ENCODE data around the gene FTH1.

DNA sequence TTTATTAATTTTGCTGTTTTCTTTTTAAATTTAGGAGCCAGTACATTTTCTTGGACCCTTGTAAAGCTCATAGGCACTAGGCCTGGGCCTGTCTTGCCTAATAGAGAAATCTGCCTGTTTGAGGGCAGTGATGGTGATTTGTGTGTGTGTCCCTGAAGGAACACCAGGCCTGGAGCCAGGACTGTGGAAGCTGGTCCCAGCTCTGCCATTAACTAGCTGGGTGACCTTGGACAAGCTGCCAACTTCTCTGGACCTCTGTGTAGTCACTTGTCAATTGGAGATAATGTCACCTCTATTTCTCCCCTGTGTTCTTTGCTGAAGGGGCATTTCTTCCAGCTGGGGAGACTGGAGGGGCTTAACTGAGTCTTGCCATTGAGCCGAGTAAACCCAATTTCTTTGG, 16.0 kb upstream of the FTH1 start:
- TF ChIP-seq, protein P1, sequence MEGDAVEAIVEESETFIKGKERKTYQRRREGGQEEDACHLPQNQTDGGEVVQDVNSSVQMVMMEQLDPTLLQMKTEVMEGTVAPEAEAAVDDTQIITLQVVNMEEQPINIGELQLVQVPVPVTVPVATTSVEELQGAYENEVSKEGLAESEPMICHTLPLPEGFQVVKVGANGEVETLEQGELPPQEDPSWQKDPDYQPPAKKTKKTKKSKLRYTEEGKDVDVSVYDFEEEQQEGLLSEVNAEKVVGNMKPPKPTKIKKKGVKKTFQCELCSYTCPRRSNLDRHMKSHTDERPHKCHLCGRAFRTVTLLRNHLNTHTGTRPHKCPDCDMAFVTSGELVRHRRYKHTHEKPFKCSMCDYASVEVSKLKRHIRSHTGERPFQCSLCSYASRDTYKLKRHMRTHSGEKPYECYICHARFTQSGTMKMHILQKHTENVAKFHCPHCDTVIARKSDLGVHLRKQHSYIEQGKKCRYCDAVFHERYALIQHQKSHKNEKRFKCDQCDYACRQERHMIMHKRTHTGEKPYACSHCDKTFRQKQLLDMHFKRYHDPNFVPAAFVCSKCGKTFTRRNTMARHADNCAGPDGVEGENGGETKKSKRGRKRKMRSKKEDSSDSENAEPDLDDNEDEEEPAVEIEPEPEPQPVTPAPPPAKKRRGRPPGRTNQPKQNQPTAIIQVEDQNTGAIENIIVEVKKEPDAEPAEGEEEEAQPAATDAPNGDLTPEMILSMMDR (conservative IDR thresholded peaks at IDR 0.05; ENCODE audit: low read length), result no peak
- no peak for TF ChIP-seq EZH2phosphoT487 (IDR thresholded peaks at IDR 0.05; ENCODE audit: borderline replicate concordance)

Data from Loucy (cell line).